GM12878 (cell line): ENCODE results near the gene IL11. TPM values are rescaled to one million over a fixed set of nuclear protein-coding genes. Genes with fewer than 3 reads are reported as not detected.

Source experiments
- ATAC-seq: fragments of 200-7000 bp; cut with Tn5 transposase; 3 replicates; pipeline ENCODE4 v1.9.1; 2020; ENCODE audit warnings: mild to moderate bottlenecking, moderate library complexity
- BruUV-seq: library from RNA; stranded (reverse); fragments of 400-500 nt; replicated peaks from 2 replicates; lab custom pipeline; 2021; lab: Mats Ljungman, UMichigan
- CTCF ChIA-PET: fragments of 300-600 bp; sonication (Branson Sonifier 250); formaldehyde crosslinking; extraction: SDS; loops from one replicate; lab custom pipeline; 2021; ENCODE audit warnings: inconsistent platforms; lab: Yijun Ruan, JAX
- POLR2A ChIA-PET: fragments of 350-600 bp; formaldehyde crosslinking; extraction: SDS; loops from one replicate; lab custom pipeline; 2021; ENCODE audit warnings: inconsistent platforms; lab: Charles Lee
- RAD21 ChIA-PET: fragments of 300-600 bp; sonication (Branson Sonifier 250); formaldehyde crosslinking; loops from one replicate; lab custom pipeline; 2023; ENCODE audit warnings: antibody characterized with exemption; ENCODE audit not compliant: unreplicated experiment; lab: Charles Lee
- SMC1A ChIA-PET: fragments of 300-600 bp; sonication (Branson Sonifier 250); formaldehyde crosslinking; loops from one replicate; lab custom pipeline; 2023; ENCODE audit not compliant: unreplicated experiment, uncharacterized antibody; lab: Charles Lee
- DNase-seq: peaks from one replicate; pipeline ENCODE4 v3.0.0-alpha.2; 2011; ENCODE audit warnings: low read depth, low spot score
- FAIRE-seq: peaks from 3 replicates; lab custom pipeline; 2011; peaks lifted over from hg19 to GRCh38; lab: Jason Lieb, UNC
- H2AFZ ChIP-seq: 2 replicates; pipeline ENCODE4 v1.6.0; 2011; ENCODE audit warnings: low read depth, low read length, control low read depth; ENCODE audit not compliant: control insufficient read depth
- H3K27ac ChIP-seq: 2 replicates; pipeline ENCODE4 v1.5.1; 2011; ENCODE audit warnings: control low read depth; ENCODE audit not compliant: control insufficient read depth, insufficient read depth
- H3K27me3 ChIP-seq, 2 experiments: replicated peaks in 1 of 2; 2 replicates each; pipeline versions ENCODE4 v1.6.0 to v1.6.1; 2011; ENCODE audit warnings: low read length in 1 of 2; ENCODE audit not compliant: control insufficient read depth in 2 of 2, insufficient read depth in 2 of 2
- H3K36me3 ChIP-seq, 2 experiments: 2 replicates each; pipeline ENCODE4 v1.5.1; 2011; ENCODE audit warnings: low read length in 1 of 2; ENCODE audit not compliant: control insufficient read depth in 2 of 2, insufficient read depth in 2 of 2
- H3K4me1 ChIP-seq: 2 replicates; pipeline ENCODE4 v1.6.1; 2011; ENCODE audit warnings: mild to moderate bottlenecking, low read length, moderate library complexity, mixed read lengths; ENCODE audit not compliant: control insufficient read depth, insufficient read depth
- H3K4me2 ChIP-seq: 2 replicates; pipeline ENCODE4 v1.6.0; 2011; ENCODE audit warnings: control low read depth; ENCODE audit not compliant: control insufficient read depth, insufficient read depth
- H3K4me3 ChIP-seq: fragments of 200-600 bp; sonication (generic); 2 replicates; pipeline ENCODE4 v1.5.1; 2016
- H3K79me2 ChIP-seq: 2 replicates; pipeline ENCODE4 v1.6.0; 2011; ENCODE audit warnings: low read length; ENCODE audit not compliant: control insufficient read depth, insufficient read depth
- H3K9ac ChIP-seq: 2 replicates; pipeline ENCODE4 v1.8.0; 2011; ENCODE audit warnings: low read length, control low read depth, mixed read lengths; ENCODE audit not compliant: control insufficient read depth, insufficient read depth
- H3K9me3 ChIP-seq: replicated peaks from 3 replicates; pipeline ENCODE4 v1.5.1; 2011; ENCODE audit warnings: mild to moderate bottlenecking, low read length; ENCODE audit not compliant: control insufficient read depth, insufficient read depth
- H4K20me1 ChIP-seq: 2 replicates; pipeline ENCODE4 v1.6.0; 2011; ENCODE audit not compliant: control insufficient read depth, insufficient read depth
- CREB1 ChIP-seq: IDR thresholded peaks from 2 replicates; pipeline ENCODE4 v1.6.1; 2012; ENCODE audit warnings: low read depth, mild to moderate bottlenecking, inconsistent platforms
- RB1 ChIP-seq: fragments of 450-650 bp; formaldehyde crosslinking; IDR thresholded peaks from 2 replicates; pipeline ENCODE4 v1.6.1; 2017; ENCODE audit warnings: mild to moderate bottlenecking, borderline replicate concordance
- SMC3 ChIP-seq: IDR thresholded peaks from 2 replicates; pipeline ENCODE4 v1.6.1; 2011; ENCODE audit warnings: low read length, improper control_type of control experiment, borderline replicate concordance
- ZNF274 ChIP-seq: IDR thresholded peaks from one replicate; pipeline ENCODE4 v1.8.0; 2011; ENCODE audit not compliant: insufficient read length, insufficient read depth
- WGBS: methylation state at CpG from one replicate; pipeline ENCODE4 v1.1.6; 2016; ENCODE audit warnings: low lambda C conversion rate; ENCODE audit not compliant: insufficient replicate concordance, insufficient coverage; ENCODE audit errors: missing lambda C conversion rate; 5-methylcytosine and 5-hydroxymethylcytosine counted together
- in situ Hi-C: fragments of 300-500 bp; cut with MboI; formaldehyde crosslinking; loops from 9 replicates; pipeline ENCODE4 v1.14.3; 2018; ENCODE audit warnings: mixed read lengths
- intact Hi-C: fragments of 100-400 bp; cut with micrococcal nuclease; formaldehyde crosslinking; loops from one replicate; pipeline ENCODE4 v1.14.2; 2022; ENCODE audit not compliant: unreplicated experiment
- polyA plus RNA-seq, 11 experiments: library from polyadenylated mRNA; depleted of rRNA in 4 of 11; unstranded in 6 of 11; stranded (reverse) in 5 of 11; fragments of >200 nt; fragmentation: Nextera tagmentation in 4 of 11; fragmentation: Illumina TruSeq in 1 of 11; extraction: Ambion mirVana in 4 of 11; extraction: Trizol in 1 of 11; gene quantifications; 1 replicate in 1 of 11; 2 replicates in 10 of 11; pipeline versions ENCODE4 v1.2.1 to v1.2.3, GENCODE V29; 2011 to 2016; ENCODE audit warnings: inconsistent platforms in 2 of 11, missing spikeins in 2 of 11, low read depth in 1 of 11
- total RNA-seq, 4 experiments: library from RNA; depleted of rRNA in 3 of 4; stranded (reverse); fragments of >200 nt in 3 of 4; fragmentation: Illumina TruSeq in 1 of 4; extraction: Trizol in 1 of 4; gene quantifications; 2 replicates each; pipeline versions ENCODE4 v1.2.1 to v1.2.3, GENCODE V29; 2013 to 2021
- TF ChIP-seq, protein P1 (sequence below): IDR thresholded peaks from 2 replicates; pipeline ENCODE4 v1.6.1; 2012; ENCODE audit warnings: low read depth, low read length, improper control_type of control experiment
- TF ChIP-seq, protein P2 (sequence below): IDR thresholded peaks from 2 replicates; pipeline ENCODE4 v1.6.1; 2011; ENCODE audit warnings: borderline replicate concordance, low read depth, mild to moderate bottlenecking, moderate library complexity, mixed read lengths, low read length; ENCODE audit not compliant: insufficient read depth; ENCODE audit errors: extremely low read length

IL11 gene
- total and polyA plus RNA-seq, 10 of the 15 experiments (the other 5 are each of a cell fraction or from before 2014, with no cell fraction given), result 0.15 TPM; not detected in 9

DNA sequence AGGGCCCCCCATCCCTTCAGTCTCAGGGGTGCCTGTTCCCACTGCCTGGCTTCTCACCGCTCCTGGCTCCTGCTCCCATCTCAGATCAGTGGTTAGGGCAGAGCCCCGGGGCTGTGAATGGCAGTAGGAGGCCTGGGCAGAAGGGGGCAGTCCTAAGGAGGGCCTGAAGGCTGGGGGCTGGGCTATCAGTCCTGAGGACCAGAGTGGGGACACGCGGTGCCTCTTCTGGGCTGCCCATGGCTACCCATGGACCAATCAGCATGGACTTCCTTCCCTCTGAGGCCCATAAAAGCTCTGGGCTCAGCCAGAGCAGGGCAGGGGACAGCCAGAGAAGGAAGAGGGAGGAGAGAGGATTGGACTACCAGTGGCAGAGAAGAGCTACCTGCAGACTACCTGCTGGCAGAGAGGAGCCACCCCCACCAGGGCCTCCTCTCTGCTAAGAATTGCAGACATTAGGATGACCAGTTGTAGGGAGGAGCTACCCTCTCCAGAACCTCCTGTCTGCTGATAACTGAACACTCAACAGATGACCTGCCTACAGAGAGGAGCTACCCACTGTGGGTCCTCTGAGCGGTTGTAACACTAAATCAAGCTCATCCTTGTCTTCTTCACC lies 49.5 kb upstream of the IL11 start:
- ChIA-PET RAD21 (no interaction called here), POLR2A (interaction anchor here (0.6 kb wide), 1 partner anchor 144 kb away, joined by 4 read pairs; no protein-coding TSS in a partner anchor), SMC1A (interaction anchor here (1.4 kb wide), 1 partner anchor 205 kb away, joined by 3 read pairs; no protein-coding TSS in a partner anchor), CTCF (interaction anchor here (0.6 to 2.0 kb wide), 5 partner anchors 18 to 276 kb away, joined by 3 to 8 read pairs (median 4); no protein-coding TSS in a partner anchor)
- Histone ChIP-seq H4K20me1 (no peaks in the 10 kb centered on the region), H2AFZ (no peak overlapping the region), H3K4me2 (no peak overlapping the region), H3K79me2 (no peaks in the 10 kb centered on the region), H3K4me1 (no peaks in the 10 kb centered on the region), H3K9me3 (no peaks in the 10 kb centered on the region; the same call in 2 of the 3 replicates), H3K4me3 (no peak overlapping the region), H3K36me3 (no peaks in the 10 kb centered on the region), H3K9ac (no peak overlapping the region), H3K27me3 (no peaks in the 10 kb centered on the region), H3K27ac (no peak overlapping the region)
- 50% methylated on average over 5 of the region's 5 CpGs for WGBS
- ATAC-seq (no peak), FAIRE-seq (no peak), DNase-seq (no peak)
- no TSS peak for BruUV-seq
- in situ Hi-C loops, result loop anchor here (5.0 kb wide), 2 partner anchors 207 to 277 kb away; no protein-coding TSS in a partner anchor
- intact Hi-C loops, result loop anchor here (2.0 kb wide), 1 partner anchor 127 kb away; no protein-coding TSS in a partner anchor
- TF ChIP-seq ZNF274 (no peak), SMC3 (no peak), RB1 (no peak), CREB1 (no peak)
- TF ChIP-seq, protein P1, sequence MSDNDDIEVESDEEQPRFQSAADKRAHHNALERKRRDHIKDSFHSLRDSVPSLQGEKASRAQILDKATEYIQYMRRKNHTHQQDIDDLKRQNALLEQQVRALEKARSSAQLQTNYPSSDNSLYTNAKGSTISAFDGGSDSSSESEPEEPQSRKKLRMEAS, result no peak
- TF ChIP-seq, protein P2, sequence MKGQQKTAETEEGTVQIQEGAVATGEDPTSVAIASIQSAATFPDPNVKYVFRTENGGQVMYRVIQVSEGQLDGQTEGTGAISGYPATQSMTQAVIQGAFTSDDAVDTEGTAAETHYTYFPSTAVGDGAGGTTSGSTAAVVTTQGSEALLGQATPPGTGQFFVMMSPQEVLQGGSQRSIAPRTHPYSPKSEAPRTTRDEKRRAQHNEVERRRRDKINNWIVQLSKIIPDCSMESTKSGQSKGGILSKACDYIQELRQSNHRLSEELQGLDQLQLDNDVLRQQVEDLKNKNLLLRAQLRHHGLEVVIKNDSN, result no peak
